ENCODE data around the gene UBE2I.

- TF ChIP-seq CTCF (IDR thresholded peaks at IDR 0.05; ENCODE audit: insufficient read depth, low read depth, low read length) (no peak), EZH2 (IDR thresholded peaks at IDR 0.05; ENCODE audit: insufficient read depth, low read length) (no peak)
These were observed 3.0 kb downstream of the UBE2I start for GRCh38 chr16:1312467-1312816.
